Measurements from ENCODE around the gene YPEL5.
"Not testable (repeated sequence)": the region's sequence is repeated elsewhere in the genome, so short reads cannot be mapped to it uniquely, and the experiment has no call there.

The YPEL5 gene

DNA sequence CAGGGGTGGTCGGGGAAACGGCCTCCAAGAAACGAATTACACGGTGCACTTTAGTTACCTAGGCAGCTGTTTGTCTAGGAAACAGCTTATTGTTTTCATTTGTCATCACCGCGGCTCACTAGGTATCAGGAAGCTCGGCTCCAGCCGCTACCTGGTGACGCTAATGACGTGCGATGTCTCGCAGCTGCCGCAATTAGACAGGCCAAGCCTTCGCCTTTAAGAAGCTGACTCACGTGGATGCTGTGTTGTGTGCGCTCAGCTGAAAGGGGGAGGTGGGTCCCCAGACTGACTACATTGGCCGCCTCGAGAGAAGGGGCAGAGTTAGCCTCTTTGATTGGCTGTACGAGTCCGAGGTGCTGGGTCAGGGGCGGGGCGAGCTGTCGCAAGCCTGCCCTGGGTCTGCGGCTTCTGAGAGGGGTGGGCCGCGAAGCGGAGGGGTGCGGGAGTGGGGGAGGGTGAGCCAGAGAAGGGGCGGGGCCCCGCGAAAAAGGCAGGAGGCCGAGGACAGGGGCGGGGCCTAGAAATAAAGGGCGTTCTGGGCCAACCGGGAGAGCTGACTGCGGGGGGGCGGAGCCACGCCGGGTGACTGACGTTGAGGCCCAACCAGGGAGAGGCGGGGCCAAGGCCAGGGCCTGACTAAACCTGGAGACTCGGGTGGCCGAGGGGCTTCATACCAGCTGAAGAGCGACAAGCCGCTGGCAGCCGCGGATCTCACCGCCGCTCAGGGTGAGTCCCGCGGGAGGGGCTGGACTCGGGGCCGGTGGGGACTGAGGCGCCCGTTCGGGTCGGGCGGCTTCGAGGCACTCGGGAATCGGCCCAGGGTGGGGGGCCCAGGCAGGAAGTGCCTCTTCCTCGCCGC lies at the start of gene YPEL5:
YPEL5 (plus strand) TSS at position 671 of the 859 bp plus-strand sequence. CDS start 9,645 bp downstream, outside the sequence.
- FAIRE-seq, result peak; percentile 96

DNA sequence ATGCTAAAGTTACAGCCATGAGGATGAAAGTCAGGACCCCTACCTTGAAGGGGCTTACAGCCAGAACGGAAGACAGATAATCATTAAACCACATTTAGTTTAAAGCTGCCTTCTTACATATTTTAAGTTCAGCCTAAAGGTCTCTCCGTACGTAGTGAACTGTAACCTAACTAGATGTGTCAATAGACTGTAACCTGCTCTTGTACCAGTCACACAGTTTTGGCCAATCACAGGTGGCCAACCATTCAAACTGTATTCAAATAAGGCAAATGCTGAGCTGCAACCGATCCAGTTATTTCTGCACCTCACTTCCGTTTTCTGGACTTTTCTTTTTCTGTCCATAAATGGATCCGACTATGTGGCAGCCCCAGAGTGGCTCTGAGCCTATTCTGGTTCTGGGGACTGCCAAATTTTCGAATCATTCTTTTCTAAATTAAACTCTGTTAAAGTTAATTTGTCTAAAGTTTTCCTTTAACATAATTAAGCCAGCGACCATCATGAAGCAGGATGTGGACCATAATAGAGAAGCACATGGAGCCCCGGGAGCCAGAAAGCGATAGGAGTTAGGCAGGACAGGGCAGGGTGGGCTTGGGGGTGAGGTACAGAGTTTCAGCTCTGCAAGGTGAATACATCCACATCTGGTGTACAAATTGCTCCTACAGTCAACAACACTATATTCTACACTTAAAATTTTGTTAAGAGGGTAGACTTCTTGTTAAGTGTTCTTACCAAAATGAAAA lies 48.4 kb upstream of the YPEL5 start:
- FAIRE-seq, result no peak

DNA sequence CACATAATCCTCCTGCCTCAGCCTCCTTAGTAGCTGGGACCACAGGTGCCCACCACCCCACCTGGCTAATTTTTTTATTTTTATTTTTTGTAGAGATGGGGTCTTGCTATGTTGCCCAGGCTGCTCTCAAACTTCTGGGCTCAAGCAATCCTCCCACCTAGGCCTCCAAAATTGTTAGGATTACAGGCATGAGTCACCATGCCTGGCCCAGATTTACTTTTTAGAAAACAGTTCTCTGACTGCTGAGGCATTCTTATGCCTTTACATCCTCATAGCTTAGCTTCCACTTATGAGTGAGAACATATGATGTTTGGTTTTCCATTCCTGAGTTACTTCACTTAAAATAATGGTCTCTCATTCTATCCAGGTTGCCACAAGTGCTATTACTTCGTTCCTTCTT lies 47.4 kb upstream of the YPEL5 start:
- not testable (repeated sequence) for FAIRE-seq

DNA sequence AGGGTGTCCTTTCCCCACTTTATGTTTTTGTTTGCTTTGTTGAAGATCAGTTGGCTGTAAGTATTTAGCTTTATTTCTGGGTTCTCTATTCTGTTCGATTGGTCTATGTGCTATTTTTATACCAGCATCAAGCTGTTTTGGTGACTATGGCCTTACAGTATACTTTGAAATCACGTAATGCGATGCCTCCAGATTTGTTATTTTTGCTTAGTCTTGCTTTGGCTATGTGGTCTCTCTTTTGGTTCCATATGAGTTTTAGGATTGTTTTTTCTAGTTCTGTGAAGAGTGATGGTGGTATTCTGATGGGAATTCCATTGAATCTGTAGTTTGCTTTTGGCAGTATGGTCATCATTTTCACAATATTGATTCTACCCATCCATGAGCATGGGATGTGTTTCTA lies 46.1 kb upstream of the YPEL5 start:
- not testable (repeated sequence) for FAIRE-seq

DNA sequence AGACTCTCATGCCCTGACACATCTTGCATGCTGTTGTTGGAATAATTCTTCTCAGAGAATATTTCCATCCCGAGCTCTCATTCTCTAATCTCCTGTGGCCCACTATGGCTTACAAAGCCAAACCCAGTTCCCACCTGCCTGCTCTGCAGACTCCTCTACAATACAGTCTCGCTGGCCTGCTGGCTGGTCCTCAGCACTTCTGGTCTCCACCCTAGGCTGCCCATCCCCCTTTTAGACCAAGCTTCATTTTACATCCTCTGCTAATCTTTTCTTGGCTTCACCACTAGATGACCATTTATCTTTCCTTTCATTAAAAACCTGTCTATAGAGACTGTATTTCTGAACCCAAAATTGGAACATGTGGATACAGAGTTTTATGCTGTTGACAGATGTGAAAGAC lies 42.5 kb upstream of the YPEL5 start:
- no peak for FAIRE-seq

DNA sequence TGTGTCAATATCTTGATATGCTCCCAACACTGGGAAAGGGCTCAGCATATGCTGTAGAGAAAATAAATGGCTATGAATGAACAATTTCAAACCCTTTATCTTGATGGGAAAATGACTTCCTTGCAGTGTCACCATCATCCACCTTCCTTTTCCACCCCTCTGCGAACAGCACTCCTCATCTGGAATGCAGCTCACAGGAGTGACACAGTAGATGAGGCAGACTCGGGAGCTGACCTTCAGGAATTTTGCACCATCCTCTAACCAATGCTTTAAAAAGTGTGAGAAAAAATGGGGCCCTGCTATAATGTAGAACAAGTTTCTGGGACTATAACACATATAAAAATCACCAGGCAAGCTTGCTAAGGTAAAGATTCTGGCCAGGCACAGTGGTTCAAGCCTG lies 41.3 kb upstream of the YPEL5 start:
- FAIRE-seq, result no peak

DNA sequence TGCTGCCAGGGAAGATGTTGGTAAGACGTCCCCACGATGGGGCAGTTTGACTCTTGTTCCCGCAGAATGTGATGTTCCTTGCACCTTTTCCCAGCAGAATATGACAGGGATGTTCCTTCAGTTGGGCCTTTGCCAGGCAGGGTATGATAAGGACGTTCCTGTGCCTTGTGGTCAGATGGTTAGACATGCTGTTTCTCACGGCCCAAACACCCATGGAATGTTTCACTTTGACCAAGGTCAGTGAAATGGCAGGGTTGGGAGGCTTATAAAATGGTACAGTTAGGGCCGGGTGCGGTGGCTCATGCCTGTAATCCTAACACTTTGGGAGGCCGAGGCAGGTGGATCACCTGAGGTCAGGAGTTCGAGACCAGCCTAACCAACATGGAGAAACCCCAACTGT lies 40.3 kb upstream of the YPEL5 start:
- no peak for FAIRE-seq

DNA sequence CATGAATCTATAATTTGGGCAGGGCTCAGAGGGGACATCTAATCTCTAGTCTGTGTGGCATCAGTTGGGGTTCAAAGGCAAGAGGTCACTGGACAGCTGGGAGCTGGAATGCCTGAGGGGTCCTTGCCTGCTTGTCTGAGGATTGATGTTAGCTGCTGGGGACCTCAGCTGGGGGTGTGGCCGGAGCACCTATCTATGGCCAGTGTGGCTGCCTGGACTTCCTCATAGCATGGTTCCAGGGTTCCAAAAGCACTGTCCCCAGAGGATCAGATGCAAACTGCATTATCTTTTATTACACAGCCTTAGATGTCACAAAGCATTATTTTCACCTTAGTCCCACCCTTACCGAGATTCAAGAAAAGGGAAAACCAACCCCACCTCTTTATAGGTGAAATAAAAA lies 38.6 kb upstream of the YPEL5 start:
- no peak for FAIRE-seq

DNA sequence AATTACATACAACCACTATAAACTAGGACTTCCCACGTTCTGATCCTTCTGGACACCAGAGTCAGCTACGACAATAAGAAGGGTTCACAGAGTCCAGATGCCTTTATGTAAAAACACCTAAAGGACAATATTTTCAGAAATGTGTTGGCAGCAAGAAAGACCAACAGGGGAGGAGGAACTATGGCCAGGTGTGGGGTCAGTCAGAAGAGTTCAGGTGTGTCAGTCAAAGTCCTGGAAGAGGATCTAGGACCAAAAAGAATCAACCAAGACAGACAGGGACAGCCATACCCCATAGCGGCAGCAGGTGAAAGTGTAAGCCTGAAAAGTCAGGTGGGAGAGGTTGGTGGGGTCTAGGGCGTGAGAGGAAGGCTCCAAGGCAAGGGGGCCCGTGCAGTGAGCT lies 38.0 kb upstream of the YPEL5 start:
- no peak for FAIRE-seq

DNA sequence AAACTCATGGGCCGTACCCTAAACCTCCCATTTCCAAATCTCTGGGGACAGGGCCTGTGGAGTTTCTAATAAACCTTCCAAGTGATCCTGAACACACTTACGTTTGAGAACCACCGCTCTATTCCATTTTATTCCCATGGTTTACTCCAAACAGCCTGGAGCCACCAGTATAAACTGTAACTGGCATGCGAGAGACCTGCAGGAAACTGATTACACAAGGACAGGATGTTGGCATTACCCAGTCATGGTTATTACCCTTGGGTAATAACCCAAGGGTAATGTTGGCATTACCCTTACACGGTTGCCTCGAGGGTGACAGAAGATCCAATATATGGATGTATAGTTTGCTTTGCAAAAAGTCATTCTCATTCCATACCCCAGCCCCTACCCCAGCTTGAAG lies 37.0 kb upstream of the YPEL5 start:
- FAIRE-seq, result no peak

DNA sequence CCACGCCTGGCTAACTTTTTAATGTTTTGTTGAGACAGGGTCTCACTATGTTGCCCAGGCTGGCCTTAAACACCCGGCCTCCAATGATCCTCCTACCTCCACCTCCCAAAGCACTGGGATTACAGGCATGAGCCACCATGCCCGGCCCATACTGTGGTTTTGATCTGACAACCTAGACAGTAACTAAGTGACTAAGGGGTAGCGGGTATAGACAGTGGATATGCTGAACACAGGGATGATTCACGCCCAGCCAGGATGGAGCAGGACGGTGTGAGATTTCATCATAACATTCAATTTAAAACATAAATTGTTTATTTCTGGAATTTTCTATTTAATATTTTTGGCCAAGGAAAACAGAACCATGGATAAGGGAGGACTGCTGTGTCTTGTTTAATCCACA lies 36.0 kb upstream of the YPEL5 start:
- FAIRE-seq, result no peak

DNA sequence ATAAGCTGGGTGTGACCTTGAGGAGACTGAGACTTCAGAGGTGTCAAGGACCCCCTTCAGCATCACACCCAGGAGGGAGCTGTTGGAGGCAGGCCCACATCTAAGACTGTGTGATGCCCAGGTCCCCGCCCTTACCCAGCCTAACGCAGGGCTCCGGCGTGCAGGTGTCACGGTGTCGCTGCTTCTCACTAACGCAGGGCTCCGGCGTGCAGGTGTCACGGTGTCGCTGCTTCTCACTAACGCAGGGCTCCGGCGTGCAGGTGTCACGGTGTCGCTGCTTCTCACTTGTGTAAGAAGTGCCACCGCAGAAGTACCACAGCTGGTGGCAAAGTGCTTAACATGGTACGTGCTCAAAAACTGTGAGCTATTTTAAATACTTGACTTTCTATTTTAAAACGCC lies 35.6 kb upstream of the YPEL5 start:
- FAIRE-seq, result not testable (repeated sequence)

DNA sequence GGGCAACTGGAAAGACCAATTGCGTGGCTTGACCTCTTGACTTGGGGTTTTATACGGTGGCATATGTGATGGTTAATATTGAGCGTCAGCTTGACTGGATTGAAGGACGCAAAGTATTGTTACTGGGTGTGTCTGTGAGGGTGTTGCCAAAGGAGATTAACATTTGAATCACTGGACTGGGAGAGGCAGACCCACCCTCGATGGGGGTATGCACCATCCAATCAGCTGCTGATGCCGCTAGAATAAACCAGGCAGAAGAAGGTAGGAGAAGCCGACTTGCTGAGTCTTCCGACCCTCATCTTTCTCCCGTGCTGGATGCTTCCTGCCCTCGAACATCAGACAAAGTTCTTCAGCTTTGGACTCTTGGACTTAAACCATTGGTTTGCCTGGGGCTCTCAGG lies 34.2 kb upstream of the YPEL5 start:
- no peak for FAIRE-seq

DNA sequence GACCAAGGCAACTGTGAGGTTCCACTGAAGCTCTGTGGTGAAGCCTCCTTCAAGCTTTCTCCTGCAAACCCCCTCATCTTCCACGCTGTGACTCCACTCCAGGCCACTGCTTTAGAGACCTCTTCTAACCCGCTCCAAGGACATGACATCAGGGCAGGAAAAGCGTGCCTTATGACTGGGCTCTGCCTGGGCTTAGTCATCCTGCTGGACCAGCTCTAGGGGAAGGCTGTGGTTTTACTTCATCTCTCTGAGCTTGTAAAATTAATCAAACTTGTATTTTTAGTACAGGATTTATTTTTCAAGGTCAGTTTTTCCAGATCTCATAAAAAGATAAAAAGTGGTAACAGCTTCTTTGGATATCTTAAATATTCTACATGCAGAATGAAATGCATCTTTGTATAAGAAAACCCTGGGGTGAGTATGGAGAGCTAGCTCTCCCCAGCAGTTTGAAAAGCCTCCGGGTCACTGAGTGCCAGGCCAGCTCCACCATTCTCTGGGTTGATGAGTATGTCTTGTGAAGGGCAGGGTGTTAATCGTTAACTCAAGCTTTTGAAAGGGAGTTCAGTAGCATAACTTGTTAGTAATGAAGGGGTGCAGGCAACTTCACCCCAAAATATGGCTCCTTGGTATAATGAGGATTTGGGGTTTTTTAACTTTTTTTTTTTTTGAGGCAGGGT lies 33.1 kb upstream of the YPEL5 start:
- FAIRE-seq, result no peak

DNA sequence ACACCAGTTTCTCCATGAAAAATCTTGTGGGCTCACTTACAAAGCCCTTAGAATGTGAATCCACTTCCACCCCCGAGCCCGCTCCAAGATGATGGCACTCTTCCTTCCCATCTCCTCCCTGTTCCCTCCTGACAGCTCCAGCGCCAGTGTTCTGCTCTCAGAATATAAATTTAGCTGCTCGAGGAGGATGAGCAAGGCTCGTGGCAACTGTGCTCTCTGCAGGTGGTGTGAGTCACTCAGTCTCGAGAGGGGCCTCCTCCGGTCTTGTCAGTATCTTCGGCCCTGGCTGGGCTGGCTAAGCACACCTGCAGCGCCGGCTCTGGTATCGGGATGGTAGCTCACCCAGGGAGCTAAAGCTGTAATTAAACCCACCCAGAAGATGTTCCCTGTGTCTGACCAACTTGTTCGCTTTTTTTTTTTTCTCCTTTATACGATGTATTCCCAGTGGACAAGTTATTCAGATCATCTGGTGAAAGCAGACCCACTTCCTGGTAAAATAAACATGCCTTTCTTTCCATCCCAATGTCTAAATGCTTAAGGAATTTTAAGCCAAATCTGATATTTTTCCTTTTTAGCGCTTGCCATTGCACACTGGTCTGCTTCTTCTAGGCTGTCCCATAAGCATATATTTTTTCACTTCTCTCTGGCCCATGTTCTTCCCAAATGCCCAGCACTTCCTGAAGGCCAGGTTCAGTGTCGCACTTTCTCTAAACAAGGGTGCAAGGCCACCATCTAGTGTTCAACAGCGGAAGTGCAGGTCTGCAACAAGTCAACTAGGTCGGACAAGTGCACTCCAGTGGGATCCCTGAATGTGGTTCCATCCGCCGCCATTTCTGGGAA lies 31.4 kb upstream of the YPEL5 start:
- FAIRE-seq, result peak; percentile 41

DNA sequence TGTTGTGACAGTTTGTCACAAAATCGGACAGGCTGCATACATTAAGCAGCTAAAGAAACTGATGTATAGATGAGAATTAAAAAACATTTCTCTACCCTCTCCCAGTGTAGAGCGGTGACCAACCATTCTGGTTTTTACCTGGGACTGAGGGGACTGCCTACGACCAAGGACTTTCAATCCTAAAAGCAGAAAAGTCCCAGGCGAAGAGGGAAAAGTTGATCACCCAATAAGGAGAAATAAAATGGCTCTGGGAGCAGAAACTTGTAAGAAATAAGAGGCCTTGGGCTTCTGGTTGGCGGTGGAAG lies 30.9 kb upstream of the YPEL5 start:
- no peak for FAIRE-seq

DNA sequence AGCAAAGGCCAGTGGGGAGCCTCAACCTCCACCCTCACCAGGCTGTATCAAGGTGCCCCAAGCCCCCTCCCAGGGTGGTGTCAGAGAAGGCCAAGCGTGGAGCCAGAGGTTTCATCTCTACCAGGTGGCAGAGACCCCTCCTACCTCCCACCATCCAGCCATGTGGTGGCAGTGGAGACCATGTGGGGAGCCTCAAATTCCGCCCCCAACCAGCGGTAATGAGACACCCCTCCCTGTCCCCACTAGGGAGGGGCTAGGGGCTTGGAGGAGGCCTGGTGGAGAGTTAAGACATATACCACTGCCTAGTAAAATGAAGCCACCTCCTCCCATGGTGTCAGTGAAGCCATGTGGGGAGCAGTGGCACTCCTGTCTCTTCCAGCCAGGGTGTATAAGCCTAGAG lies 24.4 kb upstream of the YPEL5 start:
- no peak for FAIRE-seq

DNA sequence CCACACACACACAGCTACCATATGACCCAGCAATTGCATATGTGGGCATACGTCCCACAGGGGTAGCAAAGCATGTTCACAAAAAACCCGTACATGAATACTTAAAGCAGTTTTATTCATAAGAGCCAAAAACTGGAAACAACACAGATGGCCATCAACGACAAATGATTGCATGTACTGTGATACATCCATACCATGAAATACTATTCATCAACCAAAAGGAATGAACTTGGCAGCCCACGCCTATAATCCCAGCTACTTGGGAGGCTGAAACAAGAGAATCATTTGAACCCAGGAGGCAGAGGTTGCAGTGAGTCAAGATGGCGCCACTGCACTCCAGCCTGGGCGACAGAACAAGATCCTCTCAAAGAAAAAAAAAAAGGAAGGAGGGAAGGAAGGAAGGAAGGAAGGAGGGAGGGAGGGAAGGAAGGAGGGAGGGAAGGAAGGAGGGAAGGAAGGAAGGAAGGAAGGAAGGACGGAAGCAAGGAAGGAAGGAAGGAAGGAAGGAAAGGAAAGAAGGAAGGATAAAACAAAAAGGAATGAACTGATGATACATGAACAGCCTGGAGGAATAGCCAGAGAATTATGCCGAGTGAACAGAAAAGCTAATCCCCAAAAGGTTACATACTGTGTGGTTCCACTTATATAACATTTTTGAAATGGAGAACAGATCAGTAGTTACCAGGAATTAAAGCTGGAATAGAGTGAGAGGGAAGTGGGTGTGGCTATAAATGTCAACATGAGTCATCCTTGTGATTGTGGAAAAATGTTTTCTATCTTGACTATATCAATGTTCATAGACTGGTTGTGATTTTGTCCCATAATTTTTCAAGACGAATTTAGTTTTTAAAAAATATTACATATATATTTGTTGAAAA lies 19.6 kb upstream of the YPEL5 start:
- FAIRE-seq, result no peak

DNA sequence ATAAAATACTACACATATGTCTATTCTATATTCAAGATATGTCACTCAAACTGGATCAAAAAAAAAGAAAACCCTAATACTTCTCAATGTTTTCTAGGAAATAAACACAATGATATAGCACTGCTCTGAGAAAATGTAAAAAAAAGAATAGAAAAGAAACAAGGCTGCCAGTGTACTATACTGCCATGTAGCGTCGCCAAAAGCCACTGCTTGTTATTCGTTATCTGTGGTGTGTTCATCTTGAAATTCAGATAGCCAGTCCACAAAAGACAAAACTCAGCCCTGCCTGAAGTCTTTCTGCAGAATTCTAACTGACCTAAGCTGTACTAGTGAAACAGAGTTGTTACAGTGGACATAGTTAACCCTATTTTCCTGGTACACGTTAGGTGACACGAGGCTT lies 12.2 kb upstream of the YPEL5 start:
- FAIRE-seq, result no peak

DNA sequence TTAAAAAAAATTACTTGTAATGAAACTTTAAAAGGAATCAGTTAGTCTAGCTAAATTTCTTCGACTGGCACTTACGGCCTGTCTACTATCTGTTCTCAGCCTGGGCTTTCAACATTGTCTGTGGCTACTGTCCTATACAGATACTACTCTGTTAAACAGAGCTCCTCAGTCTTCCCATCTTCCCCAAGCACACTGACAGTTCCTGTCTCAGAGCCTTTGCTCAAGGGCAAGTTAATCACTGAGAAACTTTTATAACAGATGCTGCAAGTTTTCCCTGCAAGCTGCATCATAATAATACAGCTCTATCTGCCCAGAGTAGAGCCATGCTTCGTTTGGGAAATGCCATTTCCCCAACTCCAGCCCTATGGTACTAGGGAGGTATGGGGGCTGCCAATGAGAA lies 11.3 kb upstream of the YPEL5 start:
- FAIRE-seq, result no peak

DNA sequence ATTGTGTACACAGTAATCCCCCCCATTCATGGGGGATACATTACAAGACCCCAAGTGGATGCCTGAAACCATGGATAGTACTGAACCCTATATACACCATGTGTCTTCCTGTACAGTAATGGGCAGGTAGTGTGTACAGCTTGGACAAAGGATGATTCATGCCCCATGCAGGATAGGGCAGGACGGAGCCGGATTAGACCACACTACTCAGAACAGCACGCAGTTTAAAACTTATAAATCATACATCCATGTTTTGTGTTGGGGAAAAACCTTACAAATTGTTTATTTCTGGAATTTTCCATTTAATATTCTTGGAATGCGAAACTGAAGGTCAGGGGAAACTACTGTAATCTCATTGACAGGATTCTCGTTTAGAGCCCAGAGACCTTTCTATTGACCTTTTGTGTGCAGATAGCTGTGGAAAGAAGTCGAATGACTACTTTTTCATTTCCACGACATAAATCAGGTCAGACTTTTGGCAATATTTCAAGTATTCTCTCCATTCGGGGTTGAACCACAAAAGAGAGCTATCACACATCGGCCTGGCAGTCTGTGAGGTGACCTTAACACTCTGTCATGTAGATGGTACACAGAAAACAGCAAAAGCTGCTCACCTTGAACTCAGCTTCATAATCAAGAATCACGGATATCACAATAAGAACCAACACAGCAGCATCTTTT lies 9.9 kb upstream of the YPEL5 start:
- FAIRE-seq, result no peak

All from G401.6 (cell line).